Motor neuron (in vitro differentiated cells): Measurements from ENCODE around the gene UNK. TPM values are rescaled to one million over a fixed set of nuclear protein-coding genes. Genes with fewer than 3 reads are reported as not detected.
"Not testable (repeated sequence)": the region's sequence is repeated elsewhere in the genome, so short reads cannot be mapped to it uniquely, and the experiment has no call there.

Experiments used
- ATAC-seq, 8 experiments: fragments of 200-7000 bp; cut with Tn5 transposase; replicated peaks in 6 of 8; 2 replicates each; pipeline ENCODE4 v1.8.0; 2021; ENCODE audit warnings: mild to moderate bottlenecking in 8 of 8, moderate library complexity in 8 of 8
- H3K27ac ChIP-seq, 2 donors: fragments of 250-450 bp; sonication (Bioruptor Pico); 2 replicates each; pipeline ENCODE4 v1.9.0; 2021; ENCODE audit warnings: antibody characterized with exemption in 2 of 2, mild to moderate bottlenecking in 2 of 2, moderate library complexity in 1 of 2
- H3K4me1 ChIP-seq, 2 donors: fragments of 250-450 bp; sonication (Bioruptor Pico); replicated peaks in 1 of 2; 2 replicates each; pipeline ENCODE4 v1.6.1; 2021; ENCODE audit warnings: antibody characterized with exemption in 2 of 2, mild to moderate bottlenecking in 2 of 2, moderate library complexity in 1 of 2
- H3K4me3 ChIP-seq, 5 donors: fragments of 250-450 bp; sonication (Bioruptor Pico); 2 replicates each; pipeline ENCODE4 v1.9.0; 2021; ENCODE audit warnings: antibody characterized with exemption in 5 of 5, mild to moderate bottlenecking in 5 of 5, moderate library complexity in 4 of 5
- WGBS, 10 experiments: fragments of 450-650 bp; shearing (Covaris generic); methylation state at CpG; one replicate each; pipeline ENCODE4 v1.0.0; 2022; 5-methylcytosine and 5-hydroxymethylcytosine counted together
- in situ Hi-C, 9 experiments: fragments of 400-800 bp; cut with MboI; loops; one replicate each; pipeline ENCODE4 v1.15.0; 2021; ENCODE audit warnings: low sequenced_read_pairs in 9 of 9, low pct_unique_long_range_greater_than_20kb in 2 of 9; ENCODE audit not compliant: unreplicated experiment in 9 of 9
- total RNA-seq, 8 experiments: library from RNA; unstranded; fragments of 300-600 nt; gene quantifications; 2 replicates each; pipeline versions ENCODE4 v1.2.3 to v1.2.4, GENCODE V29; 2022

The UNK gene
- total RNA-seq, 8 experiments from 2014 or later, result 14.6 to 38.2 (median 20.0) TPM

DNA sequence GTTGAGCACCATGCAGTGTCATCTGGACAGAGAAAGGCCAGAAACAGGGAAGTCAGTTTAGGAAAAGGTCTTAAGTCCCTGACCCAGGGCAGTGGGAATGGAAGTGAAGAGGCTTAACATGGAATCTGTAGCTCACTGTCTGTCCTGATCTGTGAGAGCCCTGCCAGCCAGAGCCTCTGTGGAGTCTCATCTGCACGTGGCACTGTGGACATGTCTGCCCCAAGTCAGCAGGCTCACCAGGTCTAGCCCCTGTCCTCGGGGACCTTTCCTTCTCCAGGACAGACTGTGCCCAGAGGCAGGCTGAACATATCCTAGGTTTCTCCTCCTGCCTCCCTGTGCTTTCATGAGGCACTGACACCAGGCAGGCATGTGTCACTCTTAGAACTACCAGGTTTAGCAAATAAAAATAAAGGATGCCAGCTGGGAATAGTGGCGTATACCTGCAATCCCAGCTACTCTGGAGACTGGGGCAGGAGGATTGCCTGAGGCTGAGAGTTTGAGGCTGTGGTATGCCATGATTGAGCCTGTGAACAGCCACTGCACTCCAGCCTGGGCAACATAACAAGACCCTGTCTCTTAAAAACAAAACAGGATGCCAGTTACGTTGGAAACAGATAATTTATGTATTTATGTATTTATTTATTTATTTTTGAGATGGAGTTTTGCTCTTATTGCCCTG lies 22.4 kb downstream of the UNK start:
- Histone ChIP-seq H3K4me1 (peaks cover 19 to 20% of the 10 kb centered on the region in 2 donors), H3K27ac (no peak overlapping the region), H3K4me3 (no peak overlapping the region)
- in situ Hi-C loops, result no loop called here
- 90 to 100% (median 100%) methylated on average over 1 to 3 of the region's 4 CpGs; no CpG with 5 or more reads in 2 of the 10 experiments for WGBS, 10 experiments
- no peak for ATAC-seq

DNA sequence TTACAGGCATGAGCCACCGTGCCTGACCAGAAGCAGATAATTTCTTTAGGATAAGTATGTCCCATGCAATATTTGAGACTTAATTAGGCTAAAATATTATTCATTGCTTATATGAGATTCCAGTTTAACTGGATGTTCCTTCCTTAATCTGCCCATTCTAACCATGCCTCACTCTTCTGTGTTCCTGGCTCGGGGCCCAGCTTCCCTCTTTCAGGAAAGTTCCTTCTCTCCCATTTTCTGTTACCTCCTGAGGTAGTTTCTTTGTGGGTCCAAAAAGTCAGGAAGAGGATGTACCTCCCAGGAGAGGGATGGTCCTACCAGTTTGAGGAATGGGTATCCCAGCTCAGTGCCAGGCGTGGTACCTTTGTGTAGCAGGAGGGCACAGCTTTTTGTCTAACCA lies 23.3 kb downstream of the UNK start:
- ATAC-seq, result no peak
- WGBS, 10 experiments, result 80 to 100% (median 95%) methylated on average over 1 to 3 of the region's 3 CpGs; no CpG with 5 or more reads in 4 of the 10 experiments
- Histone ChIP-seq H3K4me1 (peaks cover 28 to 29% of the 10 kb centered on the region in 2 donors), H3K27ac (no peak overlapping the region), H3K4me3 (no peak overlapping the region)
- in situ Hi-C loops, result no loop called here

DNA sequence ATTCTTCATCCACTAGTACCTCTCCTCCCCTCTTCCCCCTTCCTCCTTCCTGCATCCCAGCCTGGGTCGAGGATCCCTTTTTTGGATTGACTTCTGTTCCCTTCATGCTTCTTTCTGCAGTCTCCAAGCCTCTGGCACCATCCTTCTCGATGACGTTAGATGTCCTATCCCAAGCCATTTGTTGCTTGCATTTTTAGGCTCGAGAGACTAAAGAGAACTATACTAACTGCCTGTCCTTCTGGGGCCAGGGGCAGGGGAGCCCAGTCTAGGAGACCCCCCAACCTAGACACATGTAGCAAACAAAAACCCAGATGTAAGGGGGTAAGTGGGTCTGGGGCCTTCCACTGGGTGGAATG lies 23.9 kb downstream of the UNK start:
- H3K4me1 ChIP-seq, result peaks cover 34 to 36% of the 10 kb centered on the region in 2 donors
- H3K27ac ChIP-seq, result peak overlapping the region in 1 of 2 donors; percentile 81
- ATAC-seq, result peak in 1 of 8 experiments; percentile 2
- WGBS, 10 experiments, result 25 to 86% (median 80%) methylated on average over 1 to 4 of the region's 4 CpGs; no CpG with 5 or more reads in 3 of the 10 experiments
- in situ Hi-C loops, result no loop called here
- no peak overlapping the region for H3K4me3 ChIP-seq

DNA sequence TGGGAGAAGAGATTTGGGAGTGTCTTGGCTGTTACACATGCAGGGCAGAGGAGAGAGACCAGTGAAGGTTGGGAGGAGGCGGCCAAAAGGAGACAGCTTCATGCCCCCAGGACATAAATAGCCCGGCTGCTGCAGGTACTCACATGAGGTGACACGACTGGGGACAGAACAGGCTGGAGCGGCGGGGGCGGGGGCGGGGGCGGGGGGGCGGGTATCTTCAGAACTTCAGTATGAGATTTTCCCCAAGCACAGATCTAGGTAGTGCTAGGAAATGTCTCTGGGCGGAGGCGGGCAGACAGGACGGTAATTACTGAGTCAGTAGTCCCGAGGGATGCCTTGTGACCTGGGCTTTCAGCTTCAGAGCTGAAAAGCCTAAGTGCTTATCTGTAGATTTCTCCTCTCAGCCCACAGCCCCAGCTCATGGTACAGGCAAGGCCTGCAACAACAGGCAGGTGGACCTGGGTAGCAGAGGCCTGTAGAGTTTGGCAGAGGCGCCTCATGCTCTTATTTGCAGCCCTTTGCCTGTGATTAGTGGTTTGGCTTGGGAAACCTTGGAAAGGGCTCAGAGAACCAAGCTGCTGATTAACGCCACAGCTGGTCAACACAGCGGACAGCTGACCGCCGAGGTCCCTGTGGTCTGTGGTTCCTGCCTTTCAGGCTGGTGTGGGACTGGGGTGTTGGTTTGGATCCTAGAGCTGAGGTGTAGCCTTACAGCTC lies 24.5 kb downstream of the UNK start:
- in situ Hi-C loops, result no loop called here
- ATAC-seq, result peak; percentile 24 to 88 (median 80)
- peaks cover 37 to 41% of the 10 kb centered on the region in 2 donors for H3K4me1 ChIP-seq
- H3K27ac ChIP-seq, result peak overlapping the region; percentile 66 to 85
- H3K4me3 ChIP-seq, result no peak overlapping the region
- 25 to 83% (median 60%) methylated on average over 1 to 2 of the region's 18 CpGs; no CpG with 5 or more reads in 7 of the 10 experiments for WGBS, 10 experiments

DNA sequence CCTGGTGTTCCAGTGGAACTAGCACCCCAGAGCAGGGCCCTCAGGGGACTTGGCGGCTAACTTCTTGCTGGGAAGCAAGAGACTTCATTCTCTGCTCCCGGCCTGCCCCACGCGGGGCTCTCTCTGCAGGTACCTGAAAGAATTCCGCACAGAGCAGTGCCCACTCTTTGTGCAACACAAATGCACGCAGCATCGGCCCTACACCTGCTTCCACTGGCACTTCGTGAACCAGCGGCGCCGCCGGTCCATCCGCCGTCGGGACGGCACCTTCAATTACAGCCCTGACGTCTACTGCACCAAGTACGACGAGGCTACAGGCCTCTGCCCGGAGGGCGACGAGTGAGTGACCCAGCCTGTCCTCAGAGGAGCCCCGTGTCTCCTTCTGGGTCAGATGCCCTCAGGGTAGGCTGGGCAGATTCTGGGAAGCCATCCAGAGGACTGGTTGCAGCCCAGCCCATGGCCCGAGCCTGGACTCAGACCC lies 25.1 kb downstream of the UNK start:
- WGBS, 10 experiments, result 80 to 100% (median 97%) methylated on average over 1 to 11 of the region's 24 CpGs; no CpG with 5 or more reads in 6 of the 10 experiments
- H3K4me3 ChIP-seq, result no peak overlapping the region
- in situ Hi-C loops, result no loop called here
- ATAC-seq, result no peak
- peaks cover 37 to 42% of the 10 kb centered on the region in 2 donors for H3K4me1 ChIP-seq
- H3K27ac ChIP-seq, result peak overlapping the region; percentile 66 to 85

DNA sequence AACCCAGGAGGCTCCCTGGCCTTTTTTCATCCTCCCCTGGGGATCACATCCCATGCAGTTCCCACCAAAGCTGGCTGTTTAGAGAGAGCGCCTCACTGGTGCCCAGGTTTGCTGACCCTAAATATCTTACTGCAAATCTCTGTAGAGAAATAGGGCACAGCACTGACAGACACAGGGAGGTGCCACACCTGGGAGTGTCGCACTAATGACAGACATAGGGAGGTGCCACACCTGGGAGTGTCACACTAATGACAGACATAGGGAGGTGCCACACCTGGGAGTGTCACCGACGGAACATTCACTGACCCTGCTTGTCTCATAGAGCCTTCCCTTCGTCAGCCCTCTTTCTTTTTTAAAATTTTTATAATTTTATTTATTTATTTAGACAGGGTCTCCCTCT lies 25.6 kb downstream of the UNK start:
- 62 to 100% (median 92%) methylated on average over 1 to 4 of the region's 5 CpGs; no CpG with 5 or more reads in 3 of the 10 experiments for WGBS, 10 experiments
- Histone ChIP-seq H3K4me3 (no peak overlapping the region), H3K27ac (peak overlapping the region; percentile 66 to 85), H3K4me1 (peaks cover 37 to 42% of the 10 kb centered on the region in 2 donors)
- ATAC-seq, result no peak
- in situ Hi-C loops, result no loop called here

DNA sequence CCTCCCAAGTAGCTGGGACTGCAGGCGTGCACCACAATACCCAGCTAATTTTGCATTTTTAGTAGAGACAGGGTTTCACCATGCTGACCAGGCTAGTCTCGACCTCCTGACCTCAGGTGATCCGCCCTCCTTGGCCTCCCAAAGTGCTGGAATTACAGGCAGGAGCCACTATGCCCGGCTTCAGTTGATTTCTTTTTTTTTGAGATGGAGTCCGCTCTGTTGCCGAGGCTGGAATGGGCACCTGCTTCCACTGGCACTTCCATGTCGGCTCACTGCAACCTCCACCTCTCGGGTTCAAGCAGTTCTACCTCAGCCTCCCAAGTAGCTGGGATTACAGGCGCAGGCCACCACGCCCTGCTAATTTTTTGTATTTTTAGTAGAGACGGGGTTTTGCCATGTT lies 26.1 kb downstream of the UNK start:
- H3K4me3 ChIP-seq, in situ Hi-C loops, ATAC-seq: not testable (repeated sequence)
- Histone ChIP-seq H3K27ac (peak overlapping the region in 1 of 2 donors; percentile 85), H3K4me1 (peaks cover 37 to 42% of the 10 kb centered on the region in 2 donors)
- 90 to 100% (median 96%) methylated on average over 2 to 9 of the region's 11 CpGs; no CpG with 5 or more reads in 3 of the 10 experiments for WGBS, 10 experiments

DNA sequence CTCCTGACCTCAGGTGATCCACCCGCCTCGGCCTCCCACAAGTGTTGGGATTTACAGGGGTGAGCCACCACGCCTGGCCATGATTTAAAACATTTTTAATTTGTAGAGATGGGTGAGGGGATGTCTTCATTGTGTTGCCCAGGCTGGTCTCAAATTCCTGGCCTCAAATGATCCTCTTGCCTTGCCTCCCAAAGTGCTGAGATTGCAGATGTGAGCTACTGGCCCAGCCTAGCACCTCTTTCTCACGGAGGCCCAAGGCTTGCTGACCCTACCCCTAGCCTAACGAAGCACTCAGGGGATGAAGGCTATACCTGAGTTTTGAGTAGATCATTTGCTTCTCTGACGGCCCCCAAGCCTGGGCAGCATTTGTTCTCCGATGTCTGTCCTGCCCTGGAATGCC lies 26.6 kb downstream of the UNK start:
- H3K27ac ChIP-seq, result peak overlapping the region in 1 of 2 donors; percentile 85
- in situ Hi-C loops, result no loop called here
- 77 to 100% (median 80%) methylated on average over 1 to 6 of the region's 7 CpGs; no CpG with 5 or more reads in 6 of the 10 experiments for WGBS, 10 experiments
- no peak for ATAC-seq
- no peak overlapping the region for H3K4me3 ChIP-seq
- H3K4me1 ChIP-seq, result peaks cover 37 to 42% of the 10 kb centered on the region in 2 donors

DNA sequence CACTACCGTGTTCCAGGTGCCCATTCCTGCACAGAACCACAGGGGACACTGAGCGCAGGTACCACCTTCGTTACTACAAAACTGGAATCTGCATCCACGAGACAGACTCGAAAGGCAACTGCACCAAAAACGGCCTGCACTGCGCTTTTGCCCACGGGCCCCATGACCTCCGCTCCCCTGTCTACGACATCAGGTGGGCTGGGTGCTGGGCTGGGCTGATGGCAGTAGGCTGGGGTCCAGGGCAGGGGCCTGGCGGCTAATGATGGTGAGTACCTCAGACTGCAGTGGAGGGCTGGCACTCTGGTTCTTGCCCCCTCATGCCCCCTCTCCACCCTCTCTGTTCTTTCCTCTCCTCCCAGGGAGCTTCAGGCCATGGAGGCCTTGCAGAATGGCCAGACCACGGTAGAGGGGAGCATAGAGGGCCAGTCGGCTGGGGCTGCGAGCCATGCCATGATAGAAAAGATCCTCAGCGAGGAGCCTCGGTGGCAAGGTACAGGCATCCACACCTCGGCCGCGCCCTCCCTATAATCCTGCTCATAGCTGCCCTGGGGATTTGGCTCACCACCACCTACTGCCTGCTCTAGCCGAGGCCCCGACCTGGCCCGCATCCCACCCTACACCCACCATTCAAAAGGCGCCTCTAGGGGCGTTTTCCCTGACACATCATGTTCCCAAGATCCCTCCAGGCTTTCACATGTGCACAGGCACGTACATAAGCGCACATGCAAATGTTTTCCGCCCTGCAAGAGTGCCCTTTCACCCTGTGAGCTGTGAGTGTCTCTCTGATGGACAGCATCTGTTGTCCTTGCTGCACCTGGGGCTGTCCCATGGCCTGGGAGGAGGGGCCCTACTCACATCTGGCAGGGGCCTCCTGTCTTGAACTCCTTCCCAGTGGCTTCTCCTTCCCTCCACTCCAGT lies 27.7 kb downstream of the UNK start:
- 0 to 100% (median 67%) methylated on average over 1 to 10 of the region's 27 CpGs; no CpG with 5 or more reads in 5 of the 10 experiments for WGBS, 10 experiments
- in situ Hi-C loops, result no loop called here
- H3K4me3 ChIP-seq, result no peak overlapping the region

DNA sequence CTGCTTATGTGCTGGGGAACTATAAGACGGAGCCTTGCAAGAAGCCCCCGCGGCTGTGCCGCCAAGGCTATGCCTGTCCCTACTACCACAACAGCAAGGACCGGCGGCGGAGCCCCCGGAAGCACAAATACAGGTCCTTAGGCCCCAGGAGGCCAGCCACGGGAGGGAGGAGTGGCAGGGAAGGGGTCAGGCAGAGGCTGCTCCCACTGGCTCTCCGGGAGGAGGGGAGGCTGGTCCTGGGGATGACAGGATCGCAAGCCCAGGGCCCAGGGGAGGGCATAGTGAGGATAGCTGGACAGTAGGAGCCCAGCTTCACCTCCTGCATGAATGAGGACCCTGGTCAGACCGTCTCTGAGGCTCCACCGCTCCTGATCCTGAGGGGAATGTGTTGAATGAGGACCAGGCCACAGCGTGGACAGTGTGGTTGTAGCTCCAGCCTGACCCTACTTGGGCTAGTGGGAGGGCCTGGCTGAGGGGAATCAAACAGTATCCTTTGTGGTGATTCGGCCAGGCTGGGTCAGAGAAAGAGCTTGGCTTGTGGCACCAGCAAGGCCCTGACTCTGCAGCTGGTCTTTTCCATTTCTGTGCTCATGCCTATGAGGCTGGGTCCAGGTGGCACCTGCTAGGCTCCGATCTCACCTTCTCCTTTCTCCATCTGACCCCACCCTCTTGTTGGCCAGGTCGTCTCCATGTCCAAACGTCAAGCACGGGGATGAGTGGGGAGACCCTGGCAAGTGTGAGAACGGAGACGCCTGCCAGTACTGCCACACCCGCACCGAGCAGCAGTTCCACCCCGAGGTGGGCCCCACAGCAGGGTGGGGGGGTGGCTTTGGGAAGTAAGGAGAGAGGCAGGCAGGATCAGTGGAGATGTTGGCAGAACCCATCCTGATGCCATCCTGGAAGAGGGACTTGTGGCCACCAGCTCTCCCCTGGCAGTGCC lies 28.7 kb downstream of the UNK start:
- H3K4me1 ChIP-seq, result peaks cover 37 to 41% of the 10 kb centered on the region in 2 donors
- ATAC-seq, result peak in 4 of 8 experiments; percentile 4 to 54 (median 46)
- WGBS, 10 experiments, result 94 to 100% methylated on average over 6 to 7 of the region's 24 CpGs; no CpG with 5 or more reads in 8 of the 10 experiments
- H3K27ac ChIP-seq, result peak overlapping the region; percentile 76 to 79
- in situ Hi-C loops, result no loop called here
- no peak overlapping the region for H3K4me3 ChIP-seq

More for the DNA sequence above, 27.7 kb downstream of the UNK start:
- Histone ChIP-seq H3K27ac (peak overlapping the region; percentile 76 to 79), H3K4me1 (peaks cover 37 to 42% of the 10 kb centered on the region in 2 donors)
- peak in 7 of 8 experiments; percentile 24 to 83 (median 64) for ATAC-seq

DNA sequence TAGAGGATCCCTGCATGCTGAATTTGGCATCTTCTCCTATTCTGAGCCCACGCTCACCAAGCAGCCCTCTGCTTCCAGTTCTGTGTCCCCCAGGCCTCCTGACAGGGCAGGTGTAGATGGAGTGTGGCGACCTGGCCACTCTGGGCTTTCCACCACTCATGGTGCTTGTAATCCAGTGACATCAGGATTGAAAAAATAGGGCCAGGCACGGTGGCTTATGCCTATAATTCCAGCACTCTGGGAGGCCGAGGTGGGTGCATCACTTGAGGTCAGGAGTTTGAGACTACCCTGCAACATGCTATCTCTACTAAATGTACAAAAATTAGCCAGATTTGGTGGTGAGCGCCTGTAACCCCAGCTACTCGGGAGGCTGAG lies 29.4 kb downstream of the UNK start:
- H3K4me1 ChIP-seq, result peaks cover 32 to 34% of the 10 kb centered on the region in 2 donors
- H3K4me3 ChIP-seq, result no peak overlapping the region
- H3K27ac ChIP-seq, result peak overlapping the region; percentile 76 to 79
- no peak for ATAC-seq
- WGBS, 10 experiments, result 70 to 100% (median 100%) methylated on average over 1 to 4 of the region's 6 CpGs; no CpG with 5 or more reads in 4 of the 10 experiments
- in situ Hi-C loops, result no loop called here
